Coronary artery (tissue), 2 donors: ENCODE results near the gene KCNMA1.

Experiments
- DNase-seq: peaks from one replicate; pipeline ENCODE4 v3.0.0-alpha.2; 2017; ENCODE audit warnings: low spot score
- H3K27ac ChIP-seq, 2 donors: fragments of 200-600 bp; sonication (generic); one replicate each; pipeline ENCODE4 v1.5.1; 2016 to 2019
- H3K4me3 ChIP-seq: fragments of 200-600 bp; sonication (generic); 2 replicates; pipeline ENCODE4 v1.5.1; 2016; ENCODE audit warnings: mild to moderate bottlenecking, moderate library complexity
- CTCF ChIP-seq: fragments of 200-600 bp; sonication (generic); IDR thresholded peaks from one replicate; pipeline ENCODE4 v1.5.1; 2019; ENCODE audit warnings: antibody characterized with exemption

The KCNMA1 gene

GRCh38 chr10:77639756-77640155, 2.1 kb upstream of the KCNMA1 start:
- peak; percentile 50 for DNase-seq
- Histone ChIP-seq H3K4me3 (no peak overlapping the region), H3K27ac (peak overlapping the region; percentile 70 to 93)
- no peak for TF ChIP-seq CTCF

- peak; percentile 74 for DNase-seq
These were observed 903 bp upstream of the KCNMA1 start for GRCh38 chr10:77638321-77639101.

GRCh38 chr10:77636967-77637531, 559 bp downstream of the KCNMA1 start:
- Histone ChIP-seq H3K27ac (peak overlapping the region; percentile 52 to 93), H3K4me3 (peak overlapping the region; percentile 89)
- TF ChIP-seq CTCF: no peak
- DNase-seq: no peak

More at GRCh38 chr10:77638321-77639101, 903 bp upstream of the KCNMA1 start:
- peak overlapping the region; percentile 70 to 93 for H3K27ac ChIP-seq
- H3K4me3 ChIP-seq: peak overlapping the region; percentile 89
- no peak for TF ChIP-seq CTCF

GRCh38 chr10:77636282-77636966, 1.2 kb downstream of the KCNMA1 start:
- no peak for DNase-seq
- TF ChIP-seq CTCF: no peak
- peak overlapping the region; percentile 52 to 93 for H3K27ac ChIP-seq
- peak overlapping the region; percentile 89 for H3K4me3 ChIP-seq

GRCh38 chr10:77635402-77636227, 2.0 kb downstream of the KCNMA1 start:
- TF ChIP-seq CTCF: no peak
- no peak for DNase-seq
- peak overlapping the region; percentile 89 for H3K4me3 ChIP-seq
- H3K27ac ChIP-seq: peak overlapping the region; percentile 52 to 93

- peak overlapping the region; percentile 52 to 93 for H3K27ac ChIP-seq
- DNase-seq: no peak
- no peak for TF ChIP-seq CTCF
- peak overlapping the region; percentile 89 for H3K4me3 ChIP-seq
These were observed 2.7 kb downstream of the KCNMA1 start for GRCh38 chr10:77634939-77635338.
